GM19397 (cell line): Measurements from ENCODE around the gene BAZ1A.

Source experiments
- ATAC-seq: cut with Tn5 transposase; IDR thresholded peaks from one replicate; pipeline ENCODE4 v1.9.1; 2021; ENCODE audit warnings: mild to moderate bottlenecking, moderate library complexity; ENCODE audit not compliant: unreplicated experiment

The BAZ1A gene, protein sequence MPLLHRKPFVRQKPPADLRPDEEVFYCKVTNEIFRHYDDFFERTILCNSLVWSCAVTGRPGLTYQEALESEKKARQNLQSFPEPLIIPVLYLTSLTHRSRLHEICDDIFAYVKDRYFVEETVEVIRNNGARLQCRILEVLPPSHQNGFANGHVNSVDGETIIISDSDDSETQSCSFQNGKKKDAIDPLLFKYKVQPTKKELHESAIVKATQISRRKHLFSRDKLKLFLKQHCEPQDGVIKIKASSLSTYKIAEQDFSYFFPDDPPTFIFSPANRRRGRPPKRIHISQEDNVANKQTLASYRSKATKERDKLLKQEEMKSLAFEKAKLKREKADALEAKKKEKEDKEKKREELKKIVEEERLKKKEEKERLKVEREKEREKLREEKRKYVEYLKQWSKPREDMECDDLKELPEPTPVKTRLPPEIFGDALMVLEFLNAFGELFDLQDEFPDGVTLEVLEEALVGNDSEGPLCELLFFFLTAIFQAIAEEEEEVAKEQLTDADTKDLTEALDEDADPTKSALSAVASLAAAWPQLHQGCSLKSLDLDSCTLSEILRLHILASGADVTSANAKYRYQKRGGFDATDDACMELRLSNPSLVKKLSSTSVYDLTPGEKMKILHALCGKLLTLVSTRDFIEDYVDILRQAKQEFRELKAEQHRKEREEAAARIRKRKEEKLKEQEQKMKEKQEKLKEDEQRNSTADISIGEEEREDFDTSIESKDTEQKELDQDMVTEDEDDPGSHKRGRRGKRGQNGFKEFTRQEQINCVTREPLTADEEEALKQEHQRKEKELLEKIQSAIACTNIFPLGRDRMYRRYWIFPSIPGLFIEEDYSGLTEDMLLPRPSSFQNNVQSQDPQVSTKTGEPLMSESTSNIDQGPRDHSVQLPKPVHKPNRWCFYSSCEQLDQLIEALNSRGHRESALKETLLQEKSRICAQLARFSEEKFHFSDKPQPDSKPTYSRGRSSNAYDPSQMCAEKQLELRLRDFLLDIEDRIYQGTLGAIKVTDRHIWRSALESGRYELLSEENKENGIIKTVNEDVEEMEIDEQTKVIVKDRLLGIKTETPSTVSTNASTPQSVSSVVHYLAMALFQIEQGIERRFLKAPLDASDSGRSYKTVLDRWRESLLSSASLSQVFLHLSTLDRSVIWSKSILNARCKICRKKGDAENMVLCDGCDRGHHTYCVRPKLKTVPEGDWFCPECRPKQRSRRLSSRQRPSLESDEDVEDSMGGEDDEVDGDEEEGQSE (N-terminal part only)

DNA sequence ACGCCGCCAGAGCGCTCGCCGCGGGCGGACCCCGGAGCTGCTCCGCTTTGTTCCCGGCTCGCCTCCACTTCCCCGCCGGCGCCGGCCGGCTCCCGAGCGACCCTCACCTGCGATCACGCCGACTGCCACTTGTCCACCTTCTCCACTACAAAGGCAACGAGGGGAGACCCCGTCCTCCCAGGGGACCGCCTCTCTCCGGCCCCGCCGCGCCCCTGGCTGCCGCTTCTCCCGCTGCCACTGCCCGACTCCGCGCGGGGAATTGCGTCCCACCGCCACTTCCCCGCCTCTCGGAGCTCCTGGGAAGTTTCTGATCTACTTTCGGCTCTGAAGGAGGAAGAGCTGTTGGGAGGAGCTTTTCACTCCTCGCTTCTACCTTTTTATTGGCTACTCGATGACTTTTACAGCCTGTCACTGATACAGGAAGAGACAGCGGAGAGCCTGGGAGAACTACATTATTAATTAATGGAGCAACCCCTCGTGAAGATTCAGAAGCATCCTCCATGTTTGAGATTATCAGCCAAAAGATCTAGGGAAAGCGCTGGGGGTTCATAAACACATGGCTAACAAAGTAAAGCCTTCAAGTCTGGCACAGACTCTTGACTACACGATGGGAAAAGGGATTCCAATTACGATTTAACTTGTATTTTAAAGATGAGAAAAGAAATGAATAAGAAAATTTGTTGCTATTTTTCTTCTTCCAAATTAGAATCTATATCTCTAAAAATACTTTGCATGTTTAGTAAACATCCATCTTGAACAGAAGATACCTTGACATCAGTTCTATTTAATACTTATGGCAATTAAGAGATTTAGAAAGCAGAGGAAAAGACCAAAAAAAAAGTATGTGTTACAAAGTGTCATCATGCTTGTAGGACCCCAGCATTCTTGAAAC is at the start of gene BAZ1A:
TSS of gene BAZ1A (minus strand) at position 330 of the 892 bp plus-strand sequence. CDS start 756 bp downstream, outside the sequence.
- peak; percentile 30 for ATAC-seq

DNA sequence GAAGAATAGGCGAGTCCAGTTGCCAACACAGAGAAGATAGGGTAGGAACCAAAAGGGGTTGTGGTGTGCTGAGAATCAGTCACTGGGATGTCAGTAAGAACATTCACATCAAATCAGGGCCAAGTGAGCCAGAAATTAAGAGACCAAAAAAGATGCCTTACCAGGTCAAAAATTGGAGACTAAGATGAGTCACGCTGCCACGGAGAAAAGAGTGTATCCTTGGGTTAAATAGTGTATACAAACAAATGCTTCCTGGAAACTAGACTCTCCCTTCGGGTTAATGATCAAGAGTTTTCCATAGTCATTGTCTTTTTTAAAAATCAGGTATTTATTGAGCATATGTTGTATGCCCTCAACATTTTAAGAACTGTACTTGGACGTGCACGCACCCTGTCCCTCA is 45.2 kb upstream of the BAZ1A start:
- ATAC-seq = no peak

DNA sequence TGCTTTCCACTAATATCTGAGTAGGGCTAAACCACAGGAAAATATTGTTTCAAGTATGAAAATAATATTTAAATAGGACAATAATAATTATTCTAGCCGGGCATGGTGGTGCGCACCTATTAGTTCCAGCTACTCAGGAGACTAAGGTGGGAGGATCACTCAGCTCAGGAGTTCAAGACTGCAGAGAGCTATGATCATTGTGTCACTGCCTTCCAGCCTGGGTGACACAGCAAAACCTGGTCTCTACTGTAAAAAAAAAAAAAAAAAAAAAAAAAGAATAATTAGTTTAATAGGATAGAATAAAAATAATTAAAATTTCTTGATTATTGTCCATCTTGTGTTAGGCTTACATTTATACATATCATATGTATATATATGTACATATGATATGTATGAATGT is 38.5 kb upstream of the BAZ1A start:
- ATAC-seq = no peak

DNA sequence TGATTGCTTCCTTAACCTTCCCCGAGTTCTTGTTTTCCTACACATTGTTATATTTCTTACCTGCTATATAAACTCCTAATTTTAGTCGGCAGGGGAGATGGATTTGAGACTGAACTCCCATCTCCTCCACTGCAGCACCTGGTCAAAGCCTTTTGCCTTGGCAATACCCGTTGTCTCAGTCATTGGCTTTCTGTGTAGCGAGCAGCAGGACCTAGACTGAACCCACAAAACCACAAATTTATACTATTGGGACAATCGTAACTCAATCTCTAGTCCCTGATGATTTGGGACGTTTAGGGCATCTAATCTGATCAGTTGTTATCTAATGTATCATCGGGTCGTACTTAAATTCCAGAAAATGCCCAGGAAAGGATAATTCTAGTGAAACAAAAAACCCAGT is 37.8 kb upstream of the BAZ1A start:
- no peak for ATAC-seq

DNA sequence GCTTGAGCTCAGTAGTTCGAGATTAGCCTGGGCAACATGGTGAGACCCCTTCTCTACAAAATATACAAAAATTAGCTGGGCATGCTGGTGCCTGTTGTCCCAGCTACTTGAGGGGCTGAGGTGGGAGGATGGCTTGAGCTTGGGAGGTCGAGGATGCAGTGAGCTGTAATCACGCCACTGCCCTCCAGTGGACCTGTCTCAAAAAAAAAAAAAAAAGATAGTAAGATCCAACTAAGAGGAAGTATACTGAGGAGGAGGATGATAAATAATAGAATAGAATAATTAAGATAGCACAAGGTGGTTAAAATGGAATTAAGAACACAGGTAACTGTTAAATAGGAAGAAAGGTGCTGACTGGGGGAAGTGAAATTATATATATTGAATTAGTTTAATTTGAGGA is 37.0 kb upstream of the BAZ1A start:
- no peak for ATAC-seq

DNA sequence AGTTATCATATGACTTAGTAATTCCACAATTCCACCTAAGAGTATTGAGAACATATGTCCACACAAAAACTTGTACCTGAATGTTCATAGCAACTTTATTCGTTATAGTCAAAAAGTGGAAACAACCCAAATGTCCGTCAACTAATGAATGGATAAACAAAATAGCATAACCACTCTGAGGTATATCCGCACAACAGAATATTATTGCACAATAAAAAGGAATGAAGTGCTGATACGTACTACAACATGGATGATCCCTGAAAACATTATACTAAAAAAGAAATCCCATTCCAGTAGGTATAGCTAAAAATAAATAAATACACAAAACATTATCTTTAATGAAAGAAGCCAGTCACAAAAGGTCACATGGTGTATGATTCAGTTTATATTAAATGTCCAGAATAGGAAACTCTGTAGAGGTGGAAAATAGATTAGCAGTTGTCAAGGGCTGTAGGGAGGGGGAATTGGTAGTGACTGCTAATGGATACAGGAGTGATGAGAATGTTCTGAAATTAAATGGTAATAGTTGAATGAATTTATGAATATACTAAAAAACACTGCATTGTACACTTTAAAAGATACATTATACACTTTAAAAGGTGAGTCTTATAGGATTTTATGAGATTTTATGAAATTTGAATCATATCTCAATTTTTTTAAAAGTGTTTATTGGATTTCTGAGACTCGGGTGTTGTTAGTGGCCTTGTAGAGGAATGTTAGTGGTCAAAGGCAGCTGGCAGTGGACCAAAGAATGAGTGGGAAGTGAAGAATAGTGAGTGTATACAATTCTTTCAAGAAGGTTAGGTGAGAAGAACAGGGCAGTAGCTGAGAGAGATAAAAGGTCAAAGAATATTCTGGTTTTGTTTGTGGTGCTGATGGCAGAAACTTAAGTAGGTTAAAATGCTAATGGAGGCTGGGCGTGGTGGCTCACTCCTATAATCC is 36.3 kb upstream of the BAZ1A start:
- no peak for ATAC-seq

DNA sequence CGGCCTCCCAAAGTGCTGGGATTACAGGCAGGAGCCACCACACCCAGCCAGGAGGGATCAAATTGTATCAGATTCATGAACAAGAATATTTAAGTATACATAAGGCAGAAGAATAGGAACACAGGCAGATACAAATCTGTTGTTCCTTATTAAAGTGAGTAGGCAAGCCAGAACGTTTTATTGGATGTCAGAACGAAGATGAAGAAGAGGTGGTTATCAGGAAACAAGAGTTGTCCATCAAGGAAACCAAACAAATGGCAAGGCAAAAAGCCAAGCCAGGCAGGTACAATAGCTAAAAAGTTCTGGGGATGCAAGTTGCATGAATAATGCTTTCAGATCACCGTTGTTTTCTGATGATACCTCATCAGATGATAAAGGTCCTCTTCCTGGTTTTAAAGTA is 31.1 kb upstream of the BAZ1A start:
- no peak for ATAC-seq

DNA sequence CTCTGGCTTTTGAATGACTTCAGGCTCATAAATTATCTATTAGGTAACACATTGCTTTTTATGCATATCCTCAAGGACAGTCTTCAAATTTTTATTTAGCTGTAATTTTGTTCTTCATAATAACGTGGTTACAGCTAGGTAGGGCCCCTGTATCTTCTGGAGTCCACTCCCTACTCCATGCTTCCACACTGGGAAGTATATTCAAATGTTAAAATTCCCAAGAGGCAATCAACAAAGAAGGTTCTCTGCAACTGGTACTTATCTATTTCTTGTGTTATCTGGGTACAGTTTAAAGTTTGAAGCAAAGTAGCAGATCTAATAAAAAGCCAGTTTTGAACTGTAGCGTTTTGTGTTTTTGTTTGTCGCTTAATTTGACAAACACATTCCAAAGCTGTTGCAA is 20.1 kb upstream of the BAZ1A start:
- no peak for ATAC-seq

DNA sequence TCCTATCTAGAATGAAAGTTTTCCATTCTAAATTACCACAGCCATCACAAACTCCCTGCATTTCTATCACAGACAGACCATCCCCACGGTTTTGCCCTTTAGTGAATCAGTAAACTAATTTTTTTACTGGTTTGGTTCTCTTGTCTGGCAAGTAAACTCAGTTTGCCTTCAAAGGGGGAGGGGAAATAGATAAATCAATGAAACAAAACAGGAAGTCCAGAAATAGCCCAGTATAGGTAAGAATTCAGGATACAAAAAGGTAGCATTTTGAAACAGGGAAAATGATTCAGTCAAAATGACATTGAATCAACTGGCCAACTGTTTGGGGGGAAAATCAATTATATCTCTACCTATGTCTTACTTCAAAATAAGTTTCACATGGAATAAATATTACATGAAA is 15.8 kb upstream of the BAZ1A start:
- ATAC-seq = no peak

DNA sequence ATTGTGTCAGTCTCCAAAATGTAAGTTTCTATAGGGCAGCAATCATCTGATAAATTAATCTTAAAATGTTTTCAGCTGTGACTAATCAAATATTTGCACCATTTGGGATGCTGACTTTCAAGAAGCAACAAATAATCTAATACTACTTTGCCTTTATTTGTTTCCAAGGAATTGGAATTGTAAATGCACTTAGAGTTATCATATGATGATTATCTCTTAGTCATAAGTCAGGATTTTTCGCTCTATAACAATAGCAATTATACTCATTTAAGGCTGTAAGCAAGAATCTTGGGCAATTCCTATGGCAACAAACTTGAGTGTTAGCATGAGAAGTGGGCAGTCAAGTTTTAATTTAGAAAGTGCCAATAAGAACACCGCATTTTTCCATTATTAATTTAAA is 13.0 kb upstream of the BAZ1A start:
- ATAC-seq = no peak

DNA sequence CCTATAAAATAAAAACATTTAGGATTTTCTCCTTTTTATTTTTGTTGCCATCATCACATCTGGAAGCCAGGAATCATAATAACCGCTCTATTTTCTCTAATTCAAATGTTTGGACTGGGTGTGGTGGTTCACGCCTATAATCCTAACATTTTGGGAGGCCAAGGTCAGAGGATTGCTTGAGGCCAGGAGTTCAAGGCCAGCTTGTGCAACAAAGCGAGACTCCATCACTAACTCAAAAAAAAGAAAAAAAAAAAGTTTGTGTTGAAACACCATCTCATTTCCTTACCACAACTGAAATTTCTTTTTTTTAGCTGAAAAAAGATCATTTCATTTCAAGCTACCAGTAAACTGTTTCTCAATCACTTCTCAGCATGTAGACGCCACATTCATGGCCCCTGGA is 8.8 kb upstream of the BAZ1A start:
- no peak for ATAC-seq

DNA sequence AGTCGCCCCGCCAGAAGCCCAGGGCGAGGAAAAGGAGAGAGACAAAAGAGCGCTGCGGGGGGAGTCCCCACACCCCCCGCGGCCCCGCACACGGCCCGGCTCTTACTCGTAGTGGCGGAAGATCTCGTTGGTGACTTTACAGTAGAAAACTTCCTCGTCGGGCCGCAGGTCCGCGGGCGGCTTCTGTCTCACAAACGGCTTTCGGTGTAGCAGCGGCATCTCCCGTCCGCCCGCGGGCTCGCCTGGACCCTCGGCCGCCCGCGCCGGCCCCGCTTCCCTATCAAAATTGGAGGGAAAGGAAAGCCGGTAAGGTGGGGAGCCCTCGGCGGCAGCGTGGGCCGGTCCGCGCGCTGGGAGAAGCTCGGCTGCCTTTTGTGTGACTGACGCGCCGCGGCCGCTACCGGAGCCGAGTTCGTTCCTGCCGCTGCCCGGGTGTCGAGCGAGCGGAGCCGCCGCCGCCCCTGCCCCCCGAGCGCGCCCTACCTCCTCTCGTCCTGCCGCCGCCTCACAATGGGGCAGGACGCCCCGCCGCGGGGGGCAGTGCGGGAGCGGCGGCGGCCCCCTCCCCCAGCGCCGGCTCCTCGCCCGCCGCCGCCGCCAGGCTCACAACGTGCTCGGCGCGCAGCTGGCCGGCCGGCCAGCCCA is 652 bp downstream of the BAZ1A start:
- ATAC-seq = peak; percentile 35

DNA sequence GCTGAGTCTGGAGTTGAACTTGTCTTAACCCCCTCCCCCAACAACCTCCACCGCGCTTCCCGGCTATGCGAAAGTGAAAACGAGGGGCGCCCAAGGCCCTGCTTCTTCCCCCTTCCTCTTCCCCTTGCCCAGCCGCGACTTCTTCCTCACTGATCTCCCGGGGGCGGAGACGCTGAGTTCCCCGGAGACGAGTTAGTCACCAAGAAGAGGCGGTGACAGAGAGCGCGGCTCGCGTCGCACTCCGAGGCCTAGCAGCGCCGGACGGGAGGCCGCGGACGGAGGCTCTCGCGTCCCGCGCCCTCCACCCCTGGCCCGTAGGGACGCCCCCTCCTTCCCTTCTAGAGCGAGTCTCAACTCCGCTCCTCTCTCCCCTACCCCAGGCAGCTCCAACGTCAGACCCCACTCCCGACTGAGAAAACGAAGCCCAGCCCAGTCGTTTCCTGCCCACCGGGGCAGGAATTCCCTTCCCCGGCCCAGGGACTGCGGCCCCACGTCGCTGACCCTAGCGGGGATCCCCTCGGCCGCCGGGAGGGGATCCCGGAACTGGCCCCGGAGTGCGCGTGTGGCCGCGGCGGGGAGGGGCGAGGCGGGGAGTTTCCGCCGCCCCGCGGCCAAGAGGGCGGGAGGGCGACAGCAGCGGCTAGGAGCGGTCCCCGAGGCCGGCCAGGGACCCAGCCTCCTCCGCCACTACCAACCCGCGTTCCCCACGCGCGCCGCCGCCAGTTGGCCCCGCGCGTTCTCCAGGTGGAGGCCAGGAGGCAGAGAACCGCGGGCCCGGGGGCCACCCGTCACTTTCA is 1.4 kb downstream of the BAZ1A start:
- peak; percentile 61 for ATAC-seq

DNA sequence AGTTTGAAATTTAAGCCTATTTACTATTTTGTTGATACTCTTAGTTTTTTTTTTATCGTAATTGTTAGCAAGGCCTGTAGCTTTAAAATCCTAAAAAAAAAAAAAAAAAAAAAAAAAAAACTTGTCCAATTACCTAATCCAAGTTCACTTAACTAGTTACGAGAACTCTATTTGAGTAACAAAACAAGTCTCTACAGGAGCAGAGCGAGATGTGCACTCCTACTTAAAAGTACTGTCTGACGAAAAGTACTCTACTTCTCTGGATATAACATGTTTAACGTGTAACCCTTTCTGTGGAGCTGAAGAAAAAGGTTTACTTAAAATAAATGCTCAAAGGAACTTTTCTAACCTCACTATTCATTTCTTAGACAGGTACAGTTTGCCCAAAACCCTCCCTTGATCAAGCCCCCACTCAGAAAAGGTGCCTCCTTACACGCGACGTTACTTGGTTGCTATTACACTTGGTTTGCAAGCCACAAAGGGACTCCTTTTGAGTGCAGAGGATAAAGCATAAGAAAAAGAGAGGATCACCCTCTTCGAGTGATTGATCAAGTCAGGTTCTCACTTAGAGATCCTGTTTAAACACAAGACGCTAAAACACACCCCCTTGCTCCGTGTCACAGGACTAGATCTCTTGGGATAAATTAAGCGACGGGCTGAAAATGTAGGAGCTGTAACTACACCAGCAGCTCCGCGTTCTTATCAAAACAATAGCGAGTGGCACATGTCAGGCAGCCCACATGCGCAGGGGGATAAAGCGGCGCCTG is 2.2 kb downstream of the BAZ1A start:
- ATAC-seq = no peak

DNA sequence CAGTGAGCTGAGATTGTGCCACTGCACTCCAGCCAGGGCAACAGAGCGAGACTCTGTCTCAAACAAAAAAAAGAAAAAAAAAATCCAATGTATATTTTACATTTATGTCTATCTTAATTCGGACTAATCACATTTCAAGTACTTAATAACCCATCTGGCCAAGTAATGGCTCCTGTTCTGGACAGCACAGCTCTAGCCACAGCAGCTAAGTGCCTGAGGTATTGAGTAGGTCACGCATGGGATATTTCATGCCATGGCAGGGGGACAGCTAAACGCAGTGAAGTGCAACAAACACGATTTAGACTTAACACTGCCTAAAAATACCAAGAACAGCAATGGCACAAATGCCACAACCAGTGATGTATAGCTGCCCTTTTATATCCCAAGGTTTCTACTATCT is 8.0 kb downstream of the BAZ1A start:
- no peak for ATAC-seq

DNA sequence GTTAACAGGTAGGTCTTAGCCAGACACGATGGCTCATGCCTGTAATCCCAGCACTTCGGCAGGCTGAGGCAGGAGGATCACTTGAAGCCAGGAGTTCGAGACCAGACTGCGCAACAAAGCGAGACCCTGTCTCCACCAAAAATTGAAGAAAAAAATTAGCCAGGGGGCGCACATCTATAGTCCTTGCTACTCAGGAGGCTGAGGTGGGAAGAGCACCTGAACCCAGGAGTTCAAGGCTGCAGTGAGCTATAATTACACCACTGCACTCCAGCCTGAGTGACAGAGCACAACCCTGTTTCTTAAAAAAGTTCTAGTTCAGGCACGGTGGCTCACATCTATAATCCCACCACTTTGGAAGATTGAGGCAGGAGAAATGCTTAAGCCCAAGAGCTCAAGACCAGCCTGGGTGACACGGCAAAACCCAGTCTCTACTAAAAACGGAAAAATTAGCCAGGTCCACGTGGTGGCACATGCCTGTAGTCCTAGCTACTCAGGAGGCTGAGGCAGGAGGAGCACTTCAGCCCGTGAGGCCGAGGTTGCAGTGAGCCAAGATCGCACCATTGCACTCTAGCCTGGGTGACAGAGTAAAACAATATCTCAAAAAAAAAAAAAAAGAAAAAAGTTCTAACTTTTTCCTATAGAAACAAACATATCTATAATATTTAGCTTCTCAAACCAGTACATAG is 9.1 kb downstream of the BAZ1A start:
- no peak for ATAC-seq

DNA sequence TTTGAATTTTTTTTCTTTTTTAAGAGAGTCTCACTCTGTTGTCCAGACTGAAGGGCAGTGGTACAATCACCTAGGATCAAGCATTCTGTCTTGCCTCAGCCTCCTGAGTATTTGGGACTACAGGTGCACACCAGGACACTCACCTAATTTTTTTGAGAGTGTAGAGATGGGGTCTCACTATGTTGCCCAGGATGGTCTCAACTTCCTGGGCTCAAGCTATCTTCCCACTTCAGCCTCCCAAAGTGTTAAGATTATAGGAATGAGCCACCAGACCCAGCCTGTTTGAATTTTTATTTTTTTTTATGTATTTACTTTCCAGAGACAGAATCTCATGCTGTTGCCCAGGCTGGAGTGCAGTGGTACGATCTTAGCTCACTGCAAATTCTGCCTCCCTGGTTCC is 11.3 kb downstream of the BAZ1A start:
- ATAC-seq = no peak
